Measurements from ENCODE around the gene LMF1. TPM values are rescaled to one million over a fixed set of nuclear protein-coding genes. Genes with fewer than 3 reads are reported as not detected.

LMF1 gene
- polyA plus RNA-seq, 1 donor from 2014 or later = 16.2 TPM

- H3K9me3 ChIP-seq (ENCODE audit: low read length) = no peaks in the 10 kb centered on the region
- no peak overlapping the region for H3K27ac ChIP-seq (ENCODE audit: low read length)
- no peaks in the 10 kb centered on the region for H4K20me1 ChIP-seq (ENCODE audit: insufficient read depth)
- no peak overlapping the region for H2AFZ ChIP-seq (ENCODE audit: low read depth, low read length)
- H3K36me3 ChIP-seq (ENCODE audit: insufficient read depth, low read length) = no peaks in the 10 kb centered on the region
- H3K4me3 ChIP-seq (ENCODE audit: low read length) = no peak overlapping the region
- TF ChIP-seq EZH2 (IDR thresholded peaks at IDR 0.05; ENCODE audit: borderline replicate concordance, insufficient read depth, low read length, poor library complexity, severe bottlenecking) (no peak), SMC3 (conservative IDR thresholded peaks at IDR 0.05; ENCODE audit: poor library complexity) (no peak), REST (IDR thresholded peaks at IDR 0.05; ENCODE audit: borderline replicate concordance) (no peak), EP300 (conservative IDR thresholded peaks at IDR 0.05; ENCODE audit: poor library complexity, severe bottlenecking) (no peak), CTCF (IDR thresholded peaks at IDR 0.05; ENCODE audit: poor library complexity, severe bottlenecking) (no peak)
- H3K27me3 ChIP-seq (ENCODE audit: insufficient read depth, low read depth, low read length) = no peaks in the 10 kb centered on the region
- H3K9me2 ChIP-seq (ENCODE audit: insufficient read depth, low read length) = no peaks in the 10 kb centered on the region
- no peak overlapping the region for H3K4me2 ChIP-seq (ENCODE audit: low read length)
- H3K79me2 ChIP-seq (replicated peaks; ENCODE audit: insufficient read depth, low read length) = no peaks in the 10 kb centered on the region
- no peak overlapping the region for H3K9ac ChIP-seq (ENCODE audit: low read length)
- H3F3A ChIP-seq (ENCODE audit: insufficient read depth, low read length, poor library complexity, severe bottlenecking) = no peaks in the 10 kb centered on the region
These were observed 71.8 kb downstream of the LMF1 start for GRCh38 chr16:898761-899682.

GRCh38 chr16:898216-898615, 72.6 kb downstream of the LMF1 start:
- Histone ChIP-seq H3K4me3 (ENCODE audit: low read length) (no peak overlapping the region), H3K36me3 (ENCODE audit: insufficient read depth, low read length) (no peaks in the 10 kb centered on the region), H3K4me2 (ENCODE audit: low read length) (no peak overlapping the region), H3K79me2 (replicated peaks; ENCODE audit: insufficient read depth, low read length) (no peaks in the 10 kb centered on the region), H3K27ac (ENCODE audit: low read length) (no peak overlapping the region), H3K9me2 (ENCODE audit: insufficient read depth, low read length) (no peaks in the 10 kb centered on the region), H4K20me1 (ENCODE audit: insufficient read depth) (no peaks in the 10 kb centered on the region), H3K9ac (ENCODE audit: low read length) (no peak overlapping the region), H2AFZ (ENCODE audit: low read depth, low read length) (no peak overlapping the region), H3K9me3 (ENCODE audit: low read length) (no peaks in the 10 kb centered on the region), H3K27me3 (ENCODE audit: insufficient read depth, low read depth, low read length) (no peaks in the 10 kb centered on the region), H3F3A (ENCODE audit: insufficient read depth, low read length, poor library complexity, severe bottlenecking) (no peaks in the 10 kb centered on the region)
- TF ChIP-seq POLR2AphosphoS5 (IDR thresholded peaks at IDR 0.05) (no peak), TAF1 (IDR thresholded peaks at IDR 0.05; ENCODE audit: low read depth) (no peak), MXI1 (conservative IDR thresholded peaks at IDR 0.05; ENCODE audit: poor library complexity, severe bottlenecking) (no peak), RAD21 (conservative IDR thresholded peaks at IDR 0.05) (no peak), CTCF (IDR thresholded peaks at IDR 0.05; ENCODE audit: poor library complexity, severe bottlenecking) (no peak), SMC3 (conservative IDR thresholded peaks at IDR 0.05; ENCODE audit: poor library complexity) (no peak), EP300 (conservative IDR thresholded peaks at IDR 0.05; ENCODE audit: poor library complexity, severe bottlenecking) (no peak), EZH2 (IDR thresholded peaks at IDR 0.05; ENCODE audit: borderline replicate concordance, insufficient read depth, low read length, poor library complexity, severe bottlenecking) (no peak), REST (IDR thresholded peaks at IDR 0.05; ENCODE audit: borderline replicate concordance) (no peak)

All from neural cell (in vitro differentiated cells).